A549 (cell line): ENCODE data around the gene SLIT3. TPM values are rescaled to one million over a fixed set of nuclear protein-coding genes. Genes with fewer than 3 reads are reported as not detected.

Source experiments
- ATAC-seq, 2 experiments: fragments of 200-7000 bp in 1 of 2; fragments of >200 bp in 1 of 2; cut with Nextera tagmentation in 1 of 2; cut with Tn5 transposase in 1 of 2; 3 replicates each; pipeline versions ENCODE4 v1.8.0 to v1.9.1; 2018 to 2020; ENCODE audit warnings: mild to moderate bottlenecking in 1 of 2, moderate library complexity in 1 of 2
- CTCF ChIA-PET: fragments of 300-600 bp; sonication (Branson Sonifier 250); formaldehyde crosslinking; extraction: SDS; loops from one replicate; lab custom pipeline; 2021; ENCODE audit warnings: antibody characterized with exemption, inconsistent platforms; lab: Yijun Ruan, JAX
- POLR2A ChIA-PET: fragments of 350-600 bp; formaldehyde crosslinking; extraction: SDS; loops from one replicate; lab custom pipeline; 2021; ENCODE audit warnings: antibody characterized with exemption, inconsistent platforms; lab: Yijun Ruan, JAX
- DNase-seq, 2 experiments: peaks; one replicate each; pipeline versions ENCODE4 v3.0.0 to v3.0.0-alpha.2; 2011 to 2016; ENCODE audit warnings: low read depth in 1 of 2, low spot score in 1 of 2
- FAIRE-seq: peaks from 2 replicates; lab custom pipeline; 2011; peaks lifted over from hg19 to GRCh38; lab: Jason Lieb, UNC
- H3K27ac ChIP-seq, 2 experiments: fragments of >200 bp; sonication (Bioruptor Twin); formaldehyde crosslinking; 3 replicates each; pipeline ENCODE4 v1.5.1; 2016 to 2017
- H3K4me1 ChIP-seq: fragments of >200 bp; sonication (Bioruptor Twin); formaldehyde crosslinking; 3 replicates; pipeline ENCODE4 v1.6.1; 2016
- H3K4me2 ChIP-seq: fragments of >200 bp; sonication (Bioruptor Twin); formaldehyde crosslinking; 3 replicates; pipeline ENCODE4 v1.6.1; 2016
- H3K4me3 ChIP-seq: fragments of >200 bp; sonication (Bioruptor Twin); formaldehyde crosslinking; 3 replicates; pipeline ENCODE4 v1.5.1; 2016
- H3K9me3 ChIP-seq: fragments of >200 bp; sonication (Bioruptor Twin); formaldehyde crosslinking; 3 replicates; pipeline ENCODE4 v1.6.1; 2016
- ATOH8 ChIP-seq: fragments of 250-450 bp; sonication (Bioruptor Pico); IDR thresholded peaks from 2 replicates; pipeline ENCODE4 v1.5.0; 2020; ENCODE audit warnings: low read depth, mild to moderate bottlenecking, moderate library complexity
- CEBPB ChIP-seq, 2 experiments: fragments of >200 bp in 1 of 2; sonication (Bioruptor Twin) in 1 of 2; formaldehyde crosslinking in 1 of 2; IDR thresholded peaks; 2 replicates each; pipeline ENCODE4 v1.6.1; 2012 to 2016
- CHD2 ChIP-seq: fragments of 150-350 bp; IDR thresholded peaks from 2 replicates; pipeline ENCODE4 v1.6.1; 2014; ENCODE audit warnings: low read length; ENCODE audit not compliant: partially characterized antibody
- CHD4 ChIP-seq: fragments of 200-600 bp; sonication (generic); IDR thresholded peaks from 2 replicates; pipeline ENCODE4 v1.6.1; 2016; ENCODE audit warnings: antibody characterized with exemption, mild to moderate bottlenecking, borderline replicate concordance
- EHF ChIP-seq: fragments of 250-450 bp; sonication (Bioruptor Pico); IDR thresholded peaks from 2 replicates; pipeline ENCODE4 v1.5.0; 2020; ENCODE audit warnings: mild to moderate bottlenecking
- EP300 ChIP-seq, 2 experiments: fragments of >200 bp; sonication (Bioruptor Twin); formaldehyde crosslinking; IDR thresholded peaks; 2 replicates in 1 of 2; 3 replicates in 1 of 2; pipeline ENCODE4 v1.6.1; 2016 to 2017
- FOSB ChIP-seq: fragments of 250-450 bp; sonication (Bioruptor Pico); IDR thresholded peaks from 2 replicates; pipeline ENCODE4 v1.5.0; 2020; ENCODE audit warnings: mild to moderate bottlenecking, moderate library complexity
- FOSL2 ChIP-seq, 2 experiments: fragments of 450-650 bp in 1 of 2; fragments of >200 bp in 1 of 2; sonication (Bioruptor Twin) in 1 of 2; formaldehyde crosslinking; IDR thresholded peaks; 2 replicates each; pipeline versions ENCODE4 v1.5.0 to v1.6.1; 2016 to 2020; ENCODE audit warnings: mild to moderate bottlenecking in 1 of 2, moderate library complexity in 1 of 2
- HDAC2 ChIP-seq: fragments of 200-600 bp; sonication (generic); IDR thresholded peaks from 2 replicates; pipeline ENCODE4 v1.6.1; 2016
- HOXB13 ChIP-seq: fragments of 250-450 bp; sonication (Bioruptor Pico); IDR thresholded peaks from 2 replicates; pipeline ENCODE4 v1.5.0; 2020; ENCODE audit warnings: low read depth, mild to moderate bottlenecking, moderate library complexity
- JUNB ChIP-seq: fragments of >200 bp; sonication (Bioruptor Twin); formaldehyde crosslinking; IDR thresholded peaks from 2 replicates; pipeline ENCODE4 v1.6.1; 2016
- RAD21 ChIP-seq, 2 experiments: fragments of >200 bp in 1 of 2; sonication (Bioruptor Twin) in 1 of 2; formaldehyde crosslinking in 1 of 2; IDR thresholded peaks in 1 of 2; conservative IDR thresholded peaks in 1 of 2; 2 replicates in 1 of 2; 3 replicates in 1 of 2; pipeline ENCODE4 v1.6.1; 2012 to 2018; ENCODE audit warnings: inconsistent platforms in 1 of 2
- RARB ChIP-seq: fragments of 250-450 bp; sonication (Bioruptor Pico); IDR thresholded peaks from 2 replicates; pipeline ENCODE4 v1.8.0; 2021; ENCODE audit warnings: mild to moderate bottlenecking, moderate library complexity
- RCOR1 ChIP-seq: fragments of 150-350 bp; IDR thresholded peaks from 2 replicates; pipeline ENCODE4 v1.6.1; 2014; ENCODE audit warnings: antibody characterized with exemption, low read length, low read depth
- REST ChIP-seq: fragments of 200-600 bp; sonication (generic); IDR thresholded peaks from 2 replicates; pipeline ENCODE4 v1.6.1; 2016; ENCODE audit warnings: antibody characterized with exemption, mild to moderate bottlenecking, moderate library complexity
- RFX5 ChIP-seq: fragments of 450-650 bp; IDR thresholded peaks from 2 replicates; pipeline ENCODE4 v1.7.1; 2014; ENCODE audit warnings: antibody characterized with exemption, mild to moderate bottlenecking, moderate library complexity
- SMC3 ChIP-seq: fragments of >200 bp; sonication (Bioruptor Twin); formaldehyde crosslinking; IDR thresholded peaks from 3 replicates; pipeline ENCODE4 v1.6.1; 2018; ENCODE audit warnings: inconsistent platforms
- USF2 ChIP-seq: fragments of 450-650 bp; IDR thresholded peaks from 2 replicates; pipeline ENCODE4 v1.6.1; 2014; ENCODE audit warnings: antibody characterized with exemption
- ZC3H11A ChIP-seq: fragments of 450-650 bp; IDR thresholded peaks from 2 replicates; pipeline ENCODE4 v1.6.1; 2014; ENCODE audit warnings: antibody characterized with exemption, mild to moderate bottlenecking
- WGBS: methylation state at CpG from one replicate; pipeline ENCODE4 v1.1.6; 2017; ENCODE audit errors: missing lambda C conversion rate; 5-methylcytosine and 5-hydroxymethylcytosine counted together
- polyA plus RNA-seq, 4 experiments: library from polyadenylated mRNA; depleted of rRNA in 3 of 4; stranded (reverse); fragments of >200 nt; fragmentation: RNase III in 1 of 4; extraction: RNeasy Plus Mini Kit Qiagen cat#74134 plus additional on column Dnase treatment in 1 of 4; gene quantifications; 2 replicates in 3 of 4; 3 replicates in 1 of 4; pipeline ENCODE4 v1.2.3, GENCODE V29; 2011 to 2017

SLIT3 gene
- polyA plus RNA-seq, 2 of the 4 experiments (the other 2 are of a cell fraction): 12.7 to 22.9 TPM

DNA sequence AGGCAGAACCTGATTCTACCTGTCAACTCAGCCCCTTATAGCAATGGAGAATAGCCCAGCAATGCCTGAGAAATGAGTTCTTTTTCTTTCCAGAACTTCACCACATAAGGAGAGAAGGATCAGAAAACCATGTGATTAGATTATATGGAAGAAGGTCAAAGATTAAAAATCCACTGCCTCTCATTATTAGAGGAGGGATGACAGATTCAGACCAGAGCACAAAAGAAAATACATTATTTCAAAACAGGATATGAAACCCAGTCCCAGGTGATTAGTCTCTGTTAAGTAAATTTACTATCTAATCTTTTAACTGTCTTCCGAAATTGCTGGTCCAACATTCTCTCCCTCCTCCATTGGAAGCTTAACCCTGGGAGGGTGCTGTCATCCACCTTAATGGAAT, 322.4 kb downstream of the SLIT3 start:
- ChIA-PET CTCF (interaction anchor here (0.8 to 2.0 kb wide), 5 partner anchors 9 to 300 kb away, joined by 3 to 12 read pairs (median 5); no protein-coding TSS in a partner anchor), POLR2A (no interaction called here)
- H3K4me3 ChIP-seq: no peak overlapping the region
- peak overlapping the region; percentile 32 to 54; a peak in 2 of 6 replicates for H3K27ac ChIP-seq
- peak overlapping the region; percentile 19; the same call in 1 of the 3 replicates for H3K4me2 ChIP-seq
- no peak for TF ChIP-seq REST
- no peak for TF ChIP-seq HOXB13
- TF ChIP-seq CHD4: no peak
- no peak for TF ChIP-seq RAD21 (conservative IDR thresholded peaks at IDR 0.05 in 1 of 2, IDR thresholded peaks at IDR 0.05 in 1 of 2)
- TF ChIP-seq FOSB: no peak
- no peak for TF ChIP-seq RCOR1
- TF ChIP-seq EHF (CRISPR knock-in tag): no peak
- TF ChIP-seq CHD2: no peak
- TF ChIP-seq HDAC2: no peak
- TF ChIP-seq ZC3H11A: no peak
- no peak for TF ChIP-seq ATOH8 (CRISPR knock-in tag)
- TF ChIP-seq USF2: no peak
- TF ChIP-seq RARB (CRISPR knock-in tag): no peak
- TF ChIP-seq RFX5: no peak
- no peak for TF ChIP-seq EP300 (IDR thresholded peaks at IDR 0.05)
- TF ChIP-seq SMC3: no peak
- 85% methylated on average over 1 of the region's 1 CpG for WGBS
- FAIRE-seq: no peak
- peaks cover 41% of the 10 kb centered on the region for H3K4me1 ChIP-seq
- no peak for ATAC-seq
- H3K9me3 ChIP-seq: no peaks in the 10 kb centered on the region
- DNase-seq: no peak

GRCh38 chr5:168978015-168978414, 322.9 kb downstream of the SLIT3 start:
- peak overlapping the region; percentile 19; the same call in 1 of the 3 replicates for H3K4me2 ChIP-seq
- FAIRE-seq: no peak
- CTCF ChIA-PET: interaction anchor here (1.8 kb wide), 1 partner anchor 9 kb away, joined by 12 read pairs; no protein-coding TSS in a partner anchor

More at GRCh38 chr5:168978015-168978414, 322.9 kb downstream of the SLIT3 start:
- peaks cover 43% of the 10 kb centered on the region for H3K4me1 ChIP-seq
- H3K4me3 ChIP-seq: no peak overlapping the region
- peak; percentile 74 to 82 for ATAC-seq
- peak in 1 of 2 experiments; percentile 65 for DNase-seq
- WGBS: 66% methylated on average over 3 of the region's 3 CpGs
- TF ChIP-seq RCOR1 (no peak), EP300 (IDR thresholded peaks at IDR 0.05) (peak; percentile 31 to 62; a peak in 3 of 5 replicates), FOSL2 (IDR thresholded peaks at IDR 0.05) (peak; percentile 43; the same call in 1 of the 2 replicates), FOSL2 (CRISPR knock-in tag; IDR thresholded peaks at IDR 0.05) (peak; percentile 68), JUNB (peak; percentile 66; the same call in 1 of the 2 replicates), CEBPB (IDR thresholded peaks at IDR 0.05) (0 out of 4 replicates have a peak, but pooled peaks of 1 of the 2 experiments have one; percentile 17)
- POLR2A ChIA-PET: no interaction called here
- H3K9me3 ChIP-seq: no peaks in the 10 kb centered on the region
- peak overlapping the region; percentile 29 to 54; a peak in 2 of 6 replicates for H3K27ac ChIP-seq
